WERI-Rb-1 (cell line): ENCODE data around the gene VAMP8.
"Not testable (repeated sequence)": the region's sequence is repeated elsewhere in the genome, so short reads cannot be mapped to it uniquely, and the experiment has no call there.

Experiments
- DNase-seq: peaks from one replicate; pipeline ENCODE4 v3.0.0-alpha.2; 2020
- H3K27ac ChIP-seq: fragments of 250-450 bp; sonication (Bioruptor Pico); 2 replicates; pipeline ENCODE4 v1.5.1; 2020; ENCODE audit warnings: mild to moderate bottlenecking, moderate library complexity
- H3K27me3 ChIP-seq: fragments of 250-450 bp; sonication (Bioruptor Pico); 2 replicates; pipeline ENCODE4 v1.5.1; 2021; ENCODE audit warnings: mild to moderate bottlenecking, low read depth, moderate library complexity; ENCODE audit not compliant: insufficient read depth, severe bottlenecking
- H3K36me3 ChIP-seq: fragments of 250-450 bp; sonication (Bioruptor Pico); 2 replicates; pipeline ENCODE4 v1.5.1; 2020; ENCODE audit warnings: mild to moderate bottlenecking, moderate library complexity
- H3K4me3 ChIP-seq: 2 replicates; pipeline ENCODE4 v1.5.1; 2011; ENCODE audit warnings: low read depth, mild to moderate bottlenecking, control low read depth, low read length
- H3K9me3 ChIP-seq: fragments of 250-450 bp; sonication (Bioruptor Pico); 2 replicates; pipeline ENCODE4 v1.5.1; 2021; ENCODE audit warnings: mild to moderate bottlenecking, moderate library complexity; ENCODE audit not compliant: severe bottlenecking
- CTCF ChIP-seq: IDR thresholded peaks from 2 replicates; pipeline ENCODE4 v1.5.1; 2011; ENCODE audit warnings: low read depth, mild to moderate bottlenecking, control low read depth, inconsistent platforms, low read length

The VAMP8 gene

GRCh38 chr2:85588236-85588635, 10.8 kb downstream of the VAMP8 start:
- Histone ChIP-seq H3K9me3 (no peaks in the 10 kb centered on the region), H3K4me3 (no peak overlapping the region), H3K36me3 (no peaks in the 10 kb centered on the region), H3K27me3 (no peaks in the 10 kb centered on the region), H3K27ac (0 out of 2 replicates have a peak overlapping the region, but pooled peaks have one; percentile 15)
- no peak for TF ChIP-seq CTCF
- no peak for DNase-seq

- no peaks in the 10 kb centered on the region for H3K36me3 ChIP-seq
- no peak overlapping the region for H3K27ac ChIP-seq
- no peak for DNase-seq
- H3K4me3 ChIP-seq, result no peak overlapping the region
- H3K9me3 ChIP-seq, result no peaks in the 10 kb centered on the region
- no peaks in the 10 kb centered on the region for H3K27me3 ChIP-seq
- TF ChIP-seq CTCF, result no peak
These were observed 11.3 kb downstream of the VAMP8 start for GRCh38 chr2:85588645-85589044.

- Histone ChIP-seq H3K9me3 (no peaks in the 10 kb centered on the region), H3K27ac (no peak overlapping the region), H3K27me3 (no peaks in the 10 kb centered on the region), H3K4me3 (no peak overlapping the region), H3K36me3 (no peaks in the 10 kb centered on the region)
- DNase-seq, result no peak
- TF ChIP-seq CTCF, result no peak
These were observed 11.8 kb downstream of the VAMP8 start for GRCh38 chr2:85589181-85589580.

- DNase-seq, result no peak
- Histone ChIP-seq H3K4me3 (no peak overlapping the region), H3K27me3 (no peaks in the 10 kb centered on the region), H3K9me3 (no peaks in the 10 kb centered on the region), H3K36me3 (no peaks in the 10 kb centered on the region), H3K27ac (no peak overlapping the region)
- TF ChIP-seq CTCF, result no peak
These were observed 12.8 kb downstream of the VAMP8 start for GRCh38 chr2:85589982-85590791.

- no peak overlapping the region for H3K4me3 ChIP-seq
- no peak for TF ChIP-seq CTCF
- no peak for DNase-seq
- H3K27me3 ChIP-seq, result no peaks in the 10 kb centered on the region
- no peak overlapping the region for H3K27ac ChIP-seq
- H3K36me3 ChIP-seq, result no peaks in the 10 kb centered on the region
- H3K9me3 ChIP-seq, result no peaks in the 10 kb centered on the region
These were observed 13.6 kb downstream of the VAMP8 start for GRCh38 chr2:85590950-85591349.

- DNase-seq, result no peak
- Histone ChIP-seq H3K9me3 (no peaks in the 10 kb centered on the region), H3K27me3 (no peaks in the 10 kb centered on the region), H3K27ac (no peak overlapping the region), H3K4me3 (no peak overlapping the region), H3K36me3 (no peaks in the 10 kb centered on the region; the same call in 1 of the 2 replicates)
- TF ChIP-seq CTCF, result no peak
These were observed 14.2 kb downstream of the VAMP8 start for GRCh38 chr2:85591563-85591962.

GRCh38 chr2:85592299-85592698, 14.9 kb downstream of the VAMP8 start:
- not testable (repeated sequence) for H3K4me3 ChIP-seq, H3K27ac ChIP-seq, H3K27me3 ChIP-seq, H3K9me3 ChIP-seq, H3K36me3 ChIP-seq, DNase-seq
